PC-3 (cell line): ENCODE measurements around the gene RGS7. TPM values are rescaled to one million over a fixed set of nuclear protein-coding genes. Genes with fewer than 3 reads are reported as not detected.

Experiments
- ATAC-seq: fragments of 200-7000 bp; cut with Tn5 transposase; 2 replicates; pipeline ENCODE4 v1.9.1; 2020; ENCODE audit warnings: mild to moderate bottlenecking, moderate library complexity
- BruUV-seq: library from RNA; stranded (reverse); fragments of 400-500 nt; replicated peaks from 2 replicates; lab custom pipeline; 2021; lab: Mats Ljungman, UMichigan
- CTCF ChIA-PET: fragments of 300-600 bp; sonication (Branson Sonifier 250); formaldehyde crosslinking; loops from one replicate; lab custom pipeline; 2022; ENCODE audit warnings: antibody characterized with exemption; lab: Charles Lee
- POLR2A ChIA-PET: fragments of 300-600 bp; sonication (Branson Sonifier 250); formaldehyde crosslinking; loops from one replicate; lab custom pipeline; 2022; ENCODE audit warnings: antibody characterized with exemption; ENCODE audit not compliant: unreplicated experiment; lab: Charles Lee
- DNase-seq: peaks from one replicate; pipeline ENCODE4 v3.0.0-alpha.2; 2015
- H2AFZ ChIP-seq: fragments of 300-600 bp; sonication (generic); 2 replicates; pipeline ENCODE4 v1.6.0; 2016; ENCODE audit warnings: antibody characterized with exemption, low read length
- H3F3A ChIP-seq: fragments of 300-600 bp; sonication (generic); one replicate; pipeline ENCODE4 v1.6.0; 2017; ENCODE audit warnings: antibody characterized with exemption, low read length, control low read depth, mild to moderate bottlenecking; ENCODE audit not compliant: unreplicated experiment
- H3K27ac ChIP-seq: fragments of 300-600 bp; sonication (generic); 2 replicates; pipeline ENCODE4 v1.5.1; 2016; ENCODE audit warnings: mild to moderate bottlenecking, low read length
- H3K27me3 ChIP-seq: fragments of 300-600 bp; sonication (generic); 2 replicates; pipeline ENCODE4 v1.6.1; 2016; ENCODE audit warnings: low read length, mixed read lengths
- H3K36me3 ChIP-seq: fragments of 300-600 bp; sonication (generic); 2 replicates; pipeline ENCODE4 v1.6.1; 2016; ENCODE audit warnings: low read depth, mixed run types, low read length, mixed read lengths
- H3K4me1 ChIP-seq: fragments of 300-600 bp; sonication (generic); 2 replicates; pipeline ENCODE4 v1.5.1; 2016; ENCODE audit warnings: low read length; ENCODE audit not compliant: insufficient read depth
- H3K4me2 ChIP-seq: fragments of 300-600 bp; sonication (generic); 2 replicates; pipeline ENCODE4 v1.6.0; 2016; ENCODE audit warnings: low read length
- H3K4me3 ChIP-seq: fragments of 300-600 bp; sonication (generic); 2 replicates; pipeline ENCODE4 v1.5.1; 2016; ENCODE audit warnings: mild to moderate bottlenecking, low read length, mixed read lengths
- H3K79me2 ChIP-seq: fragments of 300-600 bp; sonication (generic); 2 replicates; pipeline ENCODE4 v1.6.1; 2017; ENCODE audit warnings: low read length, mixed read lengths
- H3K9ac ChIP-seq: fragments of 300-600 bp; sonication (generic); 2 replicates; pipeline ENCODE4 v1.6.0; 2016; ENCODE audit warnings: mild to moderate bottlenecking, low read length
- H3K9me2 ChIP-seq: fragments of 300-600 bp; sonication (generic); replicated peaks from 2 replicates; pipeline ENCODE4 v1.6.1; 2016; ENCODE audit warnings: mixed run types, low read length, mixed read lengths
- H3K9me3 ChIP-seq: fragments of 300-600 bp; sonication (generic); 2 replicates; pipeline ENCODE4 v1.6.1; 2016; ENCODE audit warnings: low read length, mixed read lengths
- H4K20me1 ChIP-seq: fragments of 300-600 bp; sonication (generic); 2 replicates; pipeline ENCODE4 v1.6.1; 2016; ENCODE audit warnings: low read length, mixed read lengths
- CTCF ChIP-seq: fragments of 300-600 bp; sonication (generic); conservative IDR thresholded peaks from 2 replicates; pipeline ENCODE4 v1.5.1; 2017; ENCODE audit warnings: antibody characterized with exemption, low read depth, mild to moderate bottlenecking, low read length
- EZH2 ChIP-seq: fragments of 300-600 bp; sonication (generic); IDR thresholded peaks from one replicate; pipeline ENCODE4 v1.6.1; 2017; ENCODE audit warnings: antibody characterized with exemption, mild to moderate bottlenecking, low read length; ENCODE audit not compliant: unreplicated experiment
- EZH2phosphoT487 ChIP-seq: fragments of 300-600 bp; sonication (generic); IDR thresholded peaks from 2 replicates; pipeline ENCODE4 v1.6.1; 2018; ENCODE audit warnings: mild to moderate bottlenecking, antibody characterized with exemption, low read length, borderline replicate concordance
- intact Hi-C: fragments of 100-400 bp; cut with micrococcal nuclease; formaldehyde crosslinking; loops from 2 replicates; pipeline ENCODE4 v1.9.0; 2023
- total RNA-seq: library from RNA; depleted of rRNA; stranded (reverse); fragments of >200 nt; gene quantifications from 2 replicates; pipeline ENCODE4 v1.2.3, GENCODE V29; 2014

RGS7 gene
- total RNA-seq, 1 experiment from 2014 or later: 0.15 TPM

DNA sequence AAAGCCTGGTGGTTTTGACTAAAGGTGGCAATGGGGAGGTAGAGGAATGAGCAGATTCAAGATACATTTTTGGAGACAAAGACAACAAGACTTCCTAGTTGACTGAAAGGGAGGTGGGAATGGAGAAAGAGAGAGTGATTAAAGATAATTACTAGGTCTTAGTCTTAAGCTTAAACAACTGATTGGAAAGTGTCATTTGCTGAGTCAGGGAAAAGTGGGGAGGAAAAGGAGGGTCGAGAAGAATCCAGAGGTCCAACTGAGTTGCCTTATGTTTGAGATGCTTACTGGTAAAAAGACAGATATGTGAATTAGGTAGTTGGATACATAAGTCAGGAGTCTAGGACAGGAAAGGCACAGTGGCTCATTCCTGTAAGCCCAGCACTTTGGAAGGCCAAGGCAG is 179.3 kb downstream of the RGS7 start:
- CTCF ChIA-PET: no interaction called here
- intact Hi-C loops: no loop called here

DNA sequence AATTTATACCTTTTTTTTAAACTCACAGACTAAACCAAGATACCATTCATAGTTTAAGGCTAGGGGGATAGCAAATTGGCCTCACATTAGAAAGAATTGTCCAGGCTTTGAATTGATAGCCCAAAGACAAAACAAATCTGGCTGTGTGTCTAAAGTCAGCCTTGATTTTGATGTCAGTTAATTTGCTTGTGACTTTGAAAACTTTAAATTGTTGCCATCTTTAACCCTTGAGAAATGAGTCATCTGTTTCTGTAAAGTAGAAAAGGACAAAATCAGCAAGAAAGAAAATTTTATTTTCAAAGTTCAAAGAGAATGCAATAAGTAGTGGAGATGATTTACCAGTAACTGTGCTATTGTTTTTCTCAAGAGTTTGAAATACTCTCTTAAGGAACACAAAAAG is 184.5 kb downstream of the RGS7 start:
- no peak for DNase-seq
- Histone ChIP-seq H3K9me3 (no peaks in the 10 kb centered on the region), H3K4me3 (no peak overlapping the region), H2AFZ (no peak overlapping the region), H3K36me3 (no peaks in the 10 kb centered on the region), H3K27ac (no peak overlapping the region), H3K4me2 (no peak overlapping the region), H3F3A (no peaks in the 10 kb centered on the region), H3K9me2 (no peaks in the 10 kb centered on the region), H3K9ac (no peak overlapping the region), H3K4me1 (no peaks in the 10 kb centered on the region), H3K27me3 (peaks cover 90% of the 10 kb centered on the region), H3K79me2 (no peaks in the 10 kb centered on the region), H4K20me1 (no peaks in the 10 kb centered on the region)
- intact Hi-C loops: no loop called here
- ChIA-PET CTCF (no interaction called here), POLR2A (no interaction called here)
- BruUV-seq: no TSS peak
- ATAC-seq: no peak
- TF ChIP-seq EZH2 (no peak), CTCF (no peak), EZH2phosphoT487 (no peak)

More for the DNA sequence above, 179.3 kb downstream of the RGS7 start:
- H3K36me3 ChIP-seq: no peaks in the 10 kb centered on the region
- no peaks in the 10 kb centered on the region for H3K79me2 ChIP-seq
- ATAC-seq: no peak
- no peak overlapping the region for H3K9ac ChIP-seq
- H3F3A ChIP-seq: no peaks in the 10 kb centered on the region
- H3K4me1 ChIP-seq: no peaks in the 10 kb centered on the region
- no peak overlapping the region for H3K4me3 ChIP-seq
- no peaks in the 10 kb centered on the region for H3K9me2 ChIP-seq
- no peak overlapping the region for H3K27ac ChIP-seq
- peaks cover 99% of the 10 kb centered on the region for H3K27me3 ChIP-seq
- POLR2A ChIA-PET: no interaction called here
- no peak overlapping the region for H2AFZ ChIP-seq
- no TSS peak for BruUV-seq
- no peak for DNase-seq
- H3K9me3 ChIP-seq: no peaks in the 10 kb centered on the region
- H3K4me2 ChIP-seq: no peak overlapping the region
- H4K20me1 ChIP-seq: no peaks in the 10 kb centered on the region
- TF ChIP-seq CTCF: no peak
- no peak for TF ChIP-seq EZH2
- TF ChIP-seq EZH2phosphoT487: no peak

- DNase-seq: no peak
- Histone ChIP-seq H3K27ac (no peak overlapping the region), H3F3A (no peaks in the 10 kb centered on the region), H3K9me2 (no peaks in the 10 kb centered on the region), H3K9me3 (no peaks in the 10 kb centered on the region), H4K20me1 (no peaks in the 10 kb centered on the region), H3K79me2 (no peaks in the 10 kb centered on the region), H3K4me3 (no peak overlapping the region), H2AFZ (no peak overlapping the region), H3K4me1 (no peaks in the 10 kb centered on the region), H3K9ac (no peak overlapping the region), H3K36me3 (no peaks in the 10 kb centered on the region), H3K27me3 (peaks cover 85% of the 10 kb centered on the region), H3K4me2 (no peak overlapping the region)
- POLR2A ChIA-PET: no interaction called here
- CTCF ChIA-PET: no interaction called here
- intact Hi-C loops: no loop called here
- ATAC-seq: no peak
- TF ChIP-seq EZH2 (no peak), CTCF (no peak), EZH2phosphoT487 (no peak)
- BruUV-seq: no TSS peak
Observed at GRCh38 chr1:241171991-241172390, 185.0 kb downstream of the RGS7 start.
